GM06990 (cell line): ENCODE data around the gene CACNA1C.

ENCODE experiments used
- DNase-seq: peaks from one replicate; pipeline ENCODE4 v3.0.0-alpha.2; 2011; ENCODE audit not compliant: insufficient read length; ENCODE audit errors: extremely low read depth
- H3K27me3 ChIP-seq: replicated peaks from 2 replicates; pipeline ENCODE4 v1.6.0; 2011; ENCODE audit warnings: low read length; ENCODE audit not compliant: control insufficient read depth, insufficient read depth
- H3K36me3 ChIP-seq: 2 replicates; pipeline ENCODE4 v1.5.1; 2011; ENCODE audit warnings: low read length; ENCODE audit not compliant: control insufficient read depth, insufficient read depth
- H3K4me3 ChIP-seq: replicated peaks from 2 replicates; pipeline ENCODE4 v1.5.1; 2011; ENCODE audit warnings: low read depth, mild to moderate bottlenecking, control low read depth, low read length
- TF ChIP-seq, protein P1 (sequence below): IDR thresholded peaks from 2 replicates; pipeline ENCODE4 v1.5.1; 2011; ENCODE audit warnings: low read length, control low read depth, mild to moderate bottlenecking, inconsistent platforms; ENCODE audit not compliant: insufficient read depth, poor library complexity, severe bottlenecking

Gene CACNA1C

DNA sequence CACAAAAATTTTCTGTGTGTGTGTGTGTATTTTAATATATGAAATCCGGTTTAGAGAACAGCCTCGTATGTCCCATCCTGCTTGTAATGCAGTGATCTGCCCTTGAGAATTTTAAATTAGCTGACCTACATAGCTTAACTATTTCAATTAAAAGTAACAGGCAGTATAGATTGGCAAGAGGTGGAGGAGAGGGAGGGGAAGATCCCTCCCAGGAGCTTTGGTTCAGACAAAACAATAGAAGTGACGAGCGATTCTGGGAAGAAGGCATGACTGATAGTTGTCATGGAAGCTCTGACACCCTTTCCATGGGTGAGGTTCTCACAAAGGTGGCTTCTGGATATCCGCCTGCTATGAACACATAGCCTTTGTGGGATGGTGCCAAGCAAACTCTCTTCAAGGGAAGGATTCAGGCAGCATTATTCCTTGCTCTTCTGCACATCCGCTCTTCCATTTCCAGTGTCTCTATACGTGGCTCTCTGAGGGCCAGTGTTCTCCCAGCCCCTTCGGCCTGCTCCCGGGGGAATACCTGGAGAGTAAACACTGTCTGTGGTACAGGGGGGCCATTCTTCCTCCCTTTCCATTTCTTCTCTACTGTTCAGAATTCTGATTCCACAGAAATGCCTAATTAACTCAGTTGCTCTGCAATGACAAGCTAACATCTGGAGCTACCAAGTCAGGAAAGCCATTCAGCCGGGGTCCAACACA lies 182.0 kb downstream of the CACNA1C start:
- Histone ChIP-seq H3K4me3 (no peak overlapping the region), H3K27me3 (no peaks in the 10 kb centered on the region), H3K36me3 (no peaks in the 10 kb centered on the region)
- TF ChIP-seq, protein P1, sequence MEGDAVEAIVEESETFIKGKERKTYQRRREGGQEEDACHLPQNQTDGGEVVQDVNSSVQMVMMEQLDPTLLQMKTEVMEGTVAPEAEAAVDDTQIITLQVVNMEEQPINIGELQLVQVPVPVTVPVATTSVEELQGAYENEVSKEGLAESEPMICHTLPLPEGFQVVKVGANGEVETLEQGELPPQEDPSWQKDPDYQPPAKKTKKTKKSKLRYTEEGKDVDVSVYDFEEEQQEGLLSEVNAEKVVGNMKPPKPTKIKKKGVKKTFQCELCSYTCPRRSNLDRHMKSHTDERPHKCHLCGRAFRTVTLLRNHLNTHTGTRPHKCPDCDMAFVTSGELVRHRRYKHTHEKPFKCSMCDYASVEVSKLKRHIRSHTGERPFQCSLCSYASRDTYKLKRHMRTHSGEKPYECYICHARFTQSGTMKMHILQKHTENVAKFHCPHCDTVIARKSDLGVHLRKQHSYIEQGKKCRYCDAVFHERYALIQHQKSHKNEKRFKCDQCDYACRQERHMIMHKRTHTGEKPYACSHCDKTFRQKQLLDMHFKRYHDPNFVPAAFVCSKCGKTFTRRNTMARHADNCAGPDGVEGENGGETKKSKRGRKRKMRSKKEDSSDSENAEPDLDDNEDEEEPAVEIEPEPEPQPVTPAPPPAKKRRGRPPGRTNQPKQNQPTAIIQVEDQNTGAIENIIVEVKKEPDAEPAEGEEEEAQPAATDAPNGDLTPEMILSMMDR, result no peak
- no peak for DNase-seq

DNA sequence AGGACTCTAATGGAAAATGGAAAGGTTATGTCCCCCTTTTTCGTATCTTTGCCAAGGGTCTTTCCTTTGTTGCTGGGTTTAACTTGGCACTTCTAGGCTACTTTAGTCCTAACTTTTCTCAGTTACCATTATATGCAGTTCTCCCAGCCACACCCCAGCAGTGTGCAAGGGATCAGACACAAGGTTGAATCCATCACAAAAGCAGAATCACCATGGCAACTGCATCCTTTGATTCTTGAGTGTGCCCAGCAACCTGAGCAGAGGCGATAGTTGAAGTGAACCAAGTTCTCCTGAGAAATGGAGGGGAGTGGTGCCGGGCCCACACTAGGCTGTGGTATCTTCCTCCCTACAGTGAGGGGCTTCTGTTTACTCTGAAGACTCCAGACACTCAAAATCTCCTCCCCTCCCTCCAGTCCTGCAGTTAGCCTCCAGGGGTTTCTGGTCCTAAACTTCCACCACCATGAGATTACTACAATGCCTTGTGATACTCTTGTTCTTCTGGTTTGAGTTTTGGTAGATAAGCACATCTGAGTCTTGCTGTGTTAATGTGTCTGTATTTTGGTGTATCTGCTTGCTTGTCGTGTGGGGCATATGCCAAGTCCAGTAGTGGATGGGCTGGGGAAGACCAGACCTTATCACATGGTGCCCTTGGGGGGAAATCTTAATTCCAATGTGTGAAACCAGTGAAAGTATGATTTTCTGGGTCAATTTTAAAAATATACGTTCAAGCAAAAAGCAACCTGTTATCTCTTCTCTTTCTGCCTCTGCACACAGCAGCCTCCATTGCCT lies 183.9 kb downstream of the CACNA1C start:
- DNase-seq, result no peak
- Histone ChIP-seq H3K36me3 (no peaks in the 10 kb centered on the region), H3K4me3 (no peak overlapping the region), H3K27me3 (no peaks in the 10 kb centered on the region)
- TF ChIP-seq, protein P1, result no peak

DNA sequence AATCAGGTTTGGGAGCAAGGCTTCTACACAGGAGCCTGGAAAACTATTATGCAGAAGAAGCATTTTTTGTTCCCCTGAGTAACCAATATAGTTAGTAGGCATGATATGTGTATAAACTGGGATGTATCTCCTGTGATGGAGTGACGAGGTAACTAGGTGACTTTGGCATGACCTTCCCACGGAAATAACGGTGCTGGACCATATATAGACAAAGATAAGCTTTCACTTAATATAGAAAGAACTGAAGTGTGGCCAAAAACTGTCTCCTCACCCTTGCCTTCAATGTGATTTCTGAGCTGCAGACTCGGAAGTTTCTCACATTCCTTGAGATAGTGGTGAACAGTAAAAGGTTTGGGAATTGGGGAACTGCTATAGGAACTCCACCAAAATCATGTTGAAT lies 185.3 kb downstream of the CACNA1C start:
- Histone ChIP-seq H3K4me3 (no peak overlapping the region), H3K27me3 (no peaks in the 10 kb centered on the region; the same call in 1 of the 2 replicates), H3K36me3 (no peaks in the 10 kb centered on the region)
- TF ChIP-seq, protein P1, result no peak
- DNase-seq, result no peak

DNA sequence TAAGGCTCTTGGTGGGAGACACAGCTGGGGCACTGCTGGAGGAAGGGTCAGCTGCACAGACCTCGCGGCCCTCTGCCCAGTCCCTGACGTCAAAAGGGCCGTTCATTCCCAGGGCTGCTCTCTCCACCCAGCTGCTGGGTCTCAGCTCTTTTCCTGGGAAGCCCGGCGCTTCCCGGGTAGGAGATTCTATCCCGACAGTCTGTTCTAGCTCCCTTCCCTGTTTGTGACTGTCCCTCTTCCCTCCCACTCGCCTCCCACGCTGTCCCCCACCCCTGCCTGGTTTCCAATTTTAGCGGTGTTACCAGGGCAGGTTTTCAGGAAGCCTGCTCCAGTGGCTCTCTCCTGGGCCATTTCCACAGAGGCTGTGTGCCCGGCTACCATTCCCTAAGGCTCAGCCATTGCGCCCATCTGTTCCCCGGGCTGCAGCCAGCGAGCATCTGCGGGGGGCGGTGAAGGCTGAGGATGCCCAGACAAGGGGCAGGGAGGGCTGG lies 186.6 kb downstream of the CACNA1C start:
- TF ChIP-seq, protein P1, result no peak
- H3K36me3 ChIP-seq, result no peaks in the 10 kb centered on the region
- H3K4me3 ChIP-seq, result no peak overlapping the region
- H3K27me3 ChIP-seq, result no peaks in the 10 kb centered on the region; the same call in 1 of the 2 replicates
- DNase-seq, result no peak

DNA sequence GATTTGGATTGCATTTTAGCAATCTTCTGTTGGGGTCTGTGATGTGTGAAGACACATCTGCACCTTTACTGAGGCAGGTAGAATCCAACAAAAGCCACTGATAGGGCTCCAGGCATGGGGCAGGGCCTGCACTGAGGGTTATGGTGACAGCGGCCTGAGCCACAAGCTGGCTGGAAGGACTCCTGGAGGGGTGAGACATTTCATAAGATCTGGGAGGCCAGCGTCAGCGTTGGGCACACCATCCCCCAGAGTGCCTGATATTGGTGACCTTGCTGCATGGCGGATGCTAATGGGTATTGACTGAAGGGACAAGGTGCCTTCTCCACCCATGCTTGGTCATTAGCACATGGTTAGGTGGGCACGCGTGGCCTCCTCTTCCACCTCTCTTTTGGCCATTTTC lies 187.6 kb downstream of the CACNA1C start:
- H3K27me3 ChIP-seq, result no peaks in the 10 kb centered on the region; the same call in 1 of the 2 replicates
- TF ChIP-seq, protein P1, result no peak
- H3K4me3 ChIP-seq, result no peak overlapping the region

More for the DNA sequence above, 187.6 kb downstream of the CACNA1C start:
- no peak for DNase-seq
- H3K36me3 ChIP-seq, result no peaks in the 10 kb centered on the region
